Uterus (tissue), 4 donors: ENCODE data around the gene STAT4. TPM values are rescaled to one million over a fixed set of nuclear protein-coding genes. Genes with fewer than 3 reads are reported as not detected.

ENCODE experiments used
- DNase-seq, 2 donors: peaks; one replicate each; pipeline ENCODE4 v3.0.0-alpha.2; 2019 to 2020
- H3K27ac ChIP-seq, 2 donors: fragments of 200-600 bp; sonication (generic); 1 replicate in 1 of 2; 2 replicates in 1 of 2; pipeline ENCODE4 v1.5.1; 2016 to 2018
- H3K27me3 ChIP-seq, 2 donors: fragments of 200-600 bp; sonication (generic); one replicate each; pipeline ENCODE4 v1.5.1; 2018 to 2019; ENCODE audit warnings: control low read depth in 1 of 2
- H3K36me3 ChIP-seq, 2 donors: fragments of 200-600 bp; sonication (generic); one replicate each; pipeline ENCODE4 v1.5.1; 2019; ENCODE audit warnings: control low read depth in 1 of 2
- H3K4me1 ChIP-seq, 2 donors: fragments of 200-600 bp; sonication (generic); one replicate each; pipeline ENCODE4 v1.5.1; 2018 to 2019; ENCODE audit warnings: control low read depth in 1 of 2
- H3K4me3 ChIP-seq, 2 donors: fragments of 200-600 bp; sonication (generic); 1 replicate in 1 of 2; 2 replicates in 1 of 2; pipeline ENCODE4 v1.5.1; 2018 to 2019; ENCODE audit warnings: mild to moderate bottlenecking in 1 of 2
- H3K9me3 ChIP-seq, 2 donors: fragments of 200-600 bp; sonication (generic); one replicate each; pipeline ENCODE4 v1.5.1; 2019; ENCODE audit warnings: control low read depth in 1 of 2
- POLR2A ChIP-seq, 2 donors: fragments of 450-650 bp; IDR thresholded peaks; one replicate each; pipeline ENCODE4 v1.6.1; 2016; ENCODE audit warnings: antibody characterized with exemption in 2 of 2, mild to moderate bottlenecking in 1 of 2, moderate library complexity in 1 of 2
- intact Hi-C: fragments of 100-400 bp; cut with DNase I; formaldehyde crosslinking; loops from one replicate; pipeline ENCODE4 v1.15.1; 2023; ENCODE audit warnings: low total_unique reads
- total RNA-seq, 4 donors: library from RNA; depleted of rRNA in 3 of 4; stranded (reverse); fragments of >200 nt in 3 of 4; gene quantifications; one replicate each; pipeline versions ENCODE4 v1.1.0 to v1.2.4, GENCODE V29; 2014 to 2023
- TF ChIP-seq, protein P1 (sequence below), 4 experiments: fragments of 200-600 bp in 2 of 4; fragments of 450-650 bp in 2 of 4; sonication (generic) in 2 of 4; IDR thresholded peaks; one replicate each; pipeline ENCODE4 v1.5.1; 2016 to 2019; ENCODE audit warnings: antibody characterized with exemption in 4 of 4, mild to moderate bottlenecking in 2 of 4, moderate library complexity in 1 of 4
- donor health status: DM: yes; HTN: yes; CAD: no.

The STAT4 gene
- total RNA-seq, 4 donors from 2014 or later = 0.51 to 4.8 (median 2.3) TPM; not detected in 1

DNA sequence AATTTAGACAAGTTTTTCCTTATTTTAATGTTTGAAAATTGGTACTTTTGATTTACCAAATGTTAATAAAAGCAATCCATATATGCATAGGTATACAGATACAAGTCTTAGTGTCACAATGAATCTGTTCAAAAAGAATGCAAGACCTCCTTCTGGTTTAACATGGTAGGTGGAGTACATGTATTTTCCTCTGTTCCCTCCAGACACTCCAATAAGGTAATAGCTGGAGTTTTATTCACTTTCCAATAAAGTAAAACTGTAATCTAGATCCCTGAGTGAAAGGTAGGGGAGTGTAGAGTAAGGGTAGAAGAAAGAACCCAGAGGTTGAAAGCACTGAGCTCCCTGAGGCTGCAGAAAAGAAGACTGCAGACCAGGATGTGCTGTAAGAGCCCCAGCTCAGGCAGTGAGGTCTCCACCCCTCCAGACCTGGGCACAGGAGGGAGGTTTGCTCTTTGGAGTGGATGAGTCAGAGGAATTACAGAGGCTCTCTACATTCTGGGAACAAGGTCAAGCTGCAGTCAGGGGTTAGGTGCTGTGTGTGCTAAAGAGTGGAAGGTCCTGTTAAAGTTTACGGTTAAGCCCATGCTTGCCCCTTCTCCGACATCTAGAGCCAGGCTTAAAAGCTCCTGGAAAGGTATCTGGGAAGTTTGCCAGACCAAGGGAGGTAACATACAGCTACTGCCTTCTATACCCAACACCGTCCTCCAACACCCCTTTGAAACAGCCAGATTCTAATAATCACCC lies 109.2 kb downstream of the STAT4 start:
- Histone ChIP-seq H3K4me3 (no peak overlapping the region), H3K27me3 (no peaks in the 10 kb centered on the region), H3K9me3 (no peaks in the 10 kb centered on the region), H3K36me3 (no peaks in the 10 kb centered on the region), H3K4me1 (no peaks in the 10 kb centered on the region), H3K27ac (no peak overlapping the region)
- TF ChIP-seq, protein P1, sequence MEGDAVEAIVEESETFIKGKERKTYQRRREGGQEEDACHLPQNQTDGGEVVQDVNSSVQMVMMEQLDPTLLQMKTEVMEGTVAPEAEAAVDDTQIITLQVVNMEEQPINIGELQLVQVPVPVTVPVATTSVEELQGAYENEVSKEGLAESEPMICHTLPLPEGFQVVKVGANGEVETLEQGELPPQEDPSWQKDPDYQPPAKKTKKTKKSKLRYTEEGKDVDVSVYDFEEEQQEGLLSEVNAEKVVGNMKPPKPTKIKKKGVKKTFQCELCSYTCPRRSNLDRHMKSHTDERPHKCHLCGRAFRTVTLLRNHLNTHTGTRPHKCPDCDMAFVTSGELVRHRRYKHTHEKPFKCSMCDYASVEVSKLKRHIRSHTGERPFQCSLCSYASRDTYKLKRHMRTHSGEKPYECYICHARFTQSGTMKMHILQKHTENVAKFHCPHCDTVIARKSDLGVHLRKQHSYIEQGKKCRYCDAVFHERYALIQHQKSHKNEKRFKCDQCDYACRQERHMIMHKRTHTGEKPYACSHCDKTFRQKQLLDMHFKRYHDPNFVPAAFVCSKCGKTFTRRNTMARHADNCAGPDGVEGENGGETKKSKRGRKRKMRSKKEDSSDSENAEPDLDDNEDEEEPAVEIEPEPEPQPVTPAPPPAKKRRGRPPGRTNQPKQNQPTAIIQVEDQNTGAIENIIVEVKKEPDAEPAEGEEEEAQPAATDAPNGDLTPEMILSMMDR (IDR thresholded peaks at IDR 0.05) = no peak
- intact Hi-C loops = no loop called here
- no peak for DNase-seq

DNA sequence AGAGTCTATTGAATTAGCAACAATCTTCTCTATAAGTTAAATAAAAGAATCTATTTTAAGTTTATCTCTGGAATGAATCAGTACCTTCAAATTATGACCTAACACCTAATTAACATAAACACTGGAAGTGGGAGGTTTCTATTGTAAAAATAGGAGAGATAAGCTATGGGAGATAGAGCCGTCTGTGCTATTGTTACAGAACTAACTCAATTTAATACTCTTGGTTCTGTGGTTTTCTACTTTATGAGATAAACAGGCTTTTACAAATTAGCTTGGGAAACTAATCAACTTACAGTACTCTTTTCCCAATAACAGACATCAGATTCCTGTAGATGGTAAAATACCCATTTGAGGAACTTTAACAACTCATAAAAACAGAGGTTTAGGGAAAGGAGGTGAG lies 111.2 kb downstream of the STAT4 start:
- H3K27me3 ChIP-seq = no peaks in the 10 kb centered on the region

DNA sequence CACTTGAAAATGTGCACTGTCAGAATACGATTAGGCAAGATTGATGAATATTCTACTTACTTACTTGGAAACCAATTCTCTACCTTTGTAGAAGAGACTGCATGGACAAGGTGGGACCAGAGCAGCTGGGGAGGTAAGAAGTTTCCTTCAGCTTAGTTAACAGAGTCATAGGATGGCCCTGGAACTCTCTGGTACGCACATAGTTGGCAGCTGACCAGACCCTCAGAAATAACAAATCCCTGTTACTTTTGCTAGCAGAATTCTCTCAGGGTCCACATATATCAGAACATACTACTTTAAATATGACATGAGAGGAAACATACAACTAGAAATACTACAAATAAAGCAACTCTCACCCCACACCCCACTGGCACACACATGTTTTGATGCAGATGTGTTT lies 112.1 kb downstream of the STAT4 start:
- no peak for DNase-seq
- intact Hi-C loops = no loop called here
- Histone ChIP-seq H3K4me3 (no peak overlapping the region), H3K27me3 (no peaks in the 10 kb centered on the region), H3K9me3 (no peaks in the 10 kb centered on the region), H3K4me1 (no peaks in the 10 kb centered on the region), H3K36me3 (no peaks in the 10 kb centered on the region), H3K27ac (no peak overlapping the region)
- TF ChIP-seq, protein P1 (IDR thresholded peaks at IDR 0.05) = no peak
- no peak for TF ChIP-seq POLR2A (IDR thresholded peaks at IDR 0.05)

More for the DNA sequence above, 111.2 kb downstream of the STAT4 start:
- Histone ChIP-seq H3K4me3 (no peak overlapping the region), H3K4me1 (no peaks in the 10 kb centered on the region), H3K27ac (no peak overlapping the region), H3K36me3 (no peaks in the 10 kb centered on the region), H3K9me3 (no peaks in the 10 kb centered on the region)
- no peak for TF ChIP-seq POLR2A (IDR thresholded peaks at IDR 0.05)
- no peak for DNase-seq
- intact Hi-C loops = no loop called here

DNA sequence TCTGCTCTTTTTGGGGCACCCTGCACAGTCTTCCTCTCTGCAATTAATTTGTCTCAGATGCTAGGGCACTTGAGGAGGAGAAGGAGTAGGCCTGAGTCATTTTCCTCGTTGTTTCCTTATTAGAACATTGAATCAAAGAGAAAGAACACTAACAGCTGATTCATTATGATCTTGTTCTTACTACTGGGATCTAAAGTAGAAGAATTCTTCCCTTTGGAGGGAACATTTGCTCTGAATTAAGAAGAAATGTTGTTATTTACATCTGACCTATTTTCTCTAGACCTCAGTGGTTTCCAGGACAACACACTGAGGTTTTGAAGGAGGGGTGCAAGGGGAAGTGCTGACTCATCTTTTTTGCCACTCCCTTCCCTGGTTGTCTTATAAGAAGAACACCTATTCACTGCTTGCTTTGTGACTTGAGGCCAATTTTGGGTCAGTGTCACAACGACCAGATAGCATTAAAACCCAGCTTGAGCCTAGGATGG lies 112.5 kb downstream of the STAT4 start:
- no peak for DNase-seq
- H3K36me3 ChIP-seq = no peaks in the 10 kb centered on the region
- TF ChIP-seq, protein P1 (IDR thresholded peaks at IDR 0.05) = no peak
- no peak for TF ChIP-seq POLR2A (IDR thresholded peaks at IDR 0.05)
- no peaks in the 10 kb centered on the region for H3K27me3 ChIP-seq
- H3K9me3 ChIP-seq = no peaks in the 10 kb centered on the region
- H3K4me1 ChIP-seq = no peaks in the 10 kb centered on the region
- no peak overlapping the region for H3K4me3 ChIP-seq
- no peak overlapping the region for H3K27ac ChIP-seq
- intact Hi-C loops = no loop called here

DNA sequence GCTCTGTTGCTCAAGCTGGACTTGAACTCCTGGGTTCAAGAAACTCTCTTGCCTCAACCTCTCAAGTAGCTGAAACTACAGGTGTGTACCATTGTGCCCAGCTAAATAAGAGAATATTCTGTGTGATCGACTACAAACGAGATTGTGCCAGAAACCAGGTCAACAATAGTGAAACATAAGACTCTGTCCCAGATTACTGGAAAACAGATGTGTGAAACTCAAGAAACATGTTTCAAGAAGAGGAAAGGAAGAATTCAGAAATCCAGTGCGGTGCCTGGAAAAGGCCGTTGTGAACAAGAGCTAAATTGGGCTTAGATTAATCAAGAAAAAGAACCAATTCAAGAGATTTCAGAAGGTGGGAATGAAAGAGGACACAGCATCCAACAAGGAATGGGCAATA lies 113.4 kb downstream of the STAT4 start:
- no peaks in the 10 kb centered on the region for H3K36me3 ChIP-seq
- no peak overlapping the region for H3K4me3 ChIP-seq
- no peak for DNase-seq
- no peaks in the 10 kb centered on the region for H3K27me3 ChIP-seq
- intact Hi-C loops = no loop called here
- no peaks in the 10 kb centered on the region for H3K4me1 ChIP-seq
- H3K9me3 ChIP-seq = no peaks in the 10 kb centered on the region
- no peak overlapping the region for H3K27ac ChIP-seq
- no peak for TF ChIP-seq POLR2A (IDR thresholded peaks at IDR 0.05)
- TF ChIP-seq, protein P1 (IDR thresholded peaks at IDR 0.05) = no peak
